ENCODE data around the gene WNT3.
A peak's percentile ranks its signal among the peaks of the same experiment; 100 is the strongest.

The WNT3 gene

GRCh38 chr17:46834846-46835245 lies 16.4 kb upstream of the WNT3 start:
- no peak for DNase-seq

- DNase-seq: no peak
Measured at GRCh38 chr17:46833840-46834208, 15.3 kb upstream of the WNT3 start.

GRCh38 chr17:46832945-46833839 lies 14.7 kb upstream of the WNT3 start:
- DNase-seq: no peak

GRCh38 chr17:46832331-46832821 lies 13.9 kb upstream of the WNT3 start:
- DNase-seq: no peak

- DNase-seq: no peak
Measured at GRCh38 chr17:46831573-46832330, 13.3 kb upstream of the WNT3 start.

- DNase-seq: no peak
Measured at GRCh38 chr17:46827274-46827673, 8.8 kb upstream of the WNT3 start.

GRCh38 chr17:46826116-46826515 lies 7.6 kb upstream of the WNT3 start:
- no peak for DNase-seq

- DNase-seq: no peak
Measured at GRCh38 chr17:46823657-46824056, 5.2 kb upstream of the WNT3 start.

- peak; percentile 87 for DNase-seq
Measured at GRCh38 chr17:46822388-46822921, 4.0 kb upstream of the WNT3 start.

GRCh38 chr17:46821482-46822387 lies 3.2 kb upstream of the WNT3 start:
- no peak for DNase-seq

GRCh38 chr17:46820592-46821450 lies 2.3 kb upstream of the WNT3 start:
- DNase-seq: no peak

- no peak for DNase-seq
Measured at GRCh38 chr17:46819906-46820351, 1.4 kb upstream of the WNT3 start.

- DNase-seq: peak; percentile 61
Measured at GRCh38 chr17:46818929-46819859, 702 bp upstream of the WNT3 start.

GRCh38 chr17:46817901-46818209 lies 637 bp downstream of the WNT3 start:
- DNase-seq: no peak

GRCh38 chr17:46817151-46817900 lies 1.2 kb downstream of the WNT3 start:
- DNase-seq: no peak

- DNase-seq: no peak
Measured at GRCh38 chr17:46815474-46816353, 2.8 kb downstream of the WNT3 start.

- DNase-seq: no peak
Measured at GRCh38 chr17:46814446-46814845, 4.0 kb downstream of the WNT3 start.

- DNase-seq: no peak
Measured at GRCh38 chr17:46813920-46814319, 4.6 kb downstream of the WNT3 start.

All from activated CD8-positive, alpha-beta memory T cell treated with anti-CD3 and anti-CD28 coated beads, Interleukin-2, amount 50 U/mL, for 48 hours (primary cell).